Stimulated activated CD4-positive, alpha-beta T cell treated with anti-CD3 and anti-CD28 coated beads, Interleukin-4, amount 100 ng/mL, for 48 hours (primary cell): ENCODE results near the gene FERMT2.

ENCODE experiments used
- DNase-seq, 2 donors: peaks; one replicate each; pipeline ENCODE4 v3.0.0-alpha.2; 2020; ENCODE audit warnings: low read depth in 2 of 2

Gene FERMT2

DNA sequence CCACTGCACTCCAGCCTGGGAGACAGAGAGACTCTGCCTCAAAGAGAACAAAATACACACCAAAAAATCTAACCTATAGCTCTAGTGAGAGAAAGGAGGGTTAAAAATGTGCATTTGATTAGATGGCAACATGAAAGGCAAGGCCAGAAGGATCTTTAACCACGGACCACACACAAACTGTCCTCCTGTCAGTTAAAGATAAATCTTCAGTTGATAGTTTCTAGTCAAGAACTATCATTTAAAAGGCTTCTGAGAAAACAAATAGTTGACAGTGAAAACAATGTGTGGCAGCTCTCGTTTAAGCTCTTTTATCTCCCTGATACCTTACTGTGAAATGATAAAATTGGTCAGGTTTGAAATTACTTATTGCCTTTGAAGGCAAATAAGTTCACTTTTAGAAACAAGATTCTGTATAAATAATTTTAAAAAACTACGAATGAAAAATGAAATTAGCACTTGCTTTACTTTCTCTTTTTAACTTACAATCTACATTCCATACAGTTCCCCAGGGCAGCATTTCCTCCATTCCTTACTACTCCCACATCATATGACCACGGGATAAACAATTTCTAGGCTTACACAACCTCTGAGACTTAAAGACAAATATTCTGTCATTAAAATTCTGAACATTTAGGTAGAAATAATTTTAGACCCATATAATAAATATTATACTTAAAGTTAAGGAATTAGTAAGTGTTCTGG is 88.1 kb downstream of the FERMT2 start:
- DNase-seq, result no peak

DNA sequence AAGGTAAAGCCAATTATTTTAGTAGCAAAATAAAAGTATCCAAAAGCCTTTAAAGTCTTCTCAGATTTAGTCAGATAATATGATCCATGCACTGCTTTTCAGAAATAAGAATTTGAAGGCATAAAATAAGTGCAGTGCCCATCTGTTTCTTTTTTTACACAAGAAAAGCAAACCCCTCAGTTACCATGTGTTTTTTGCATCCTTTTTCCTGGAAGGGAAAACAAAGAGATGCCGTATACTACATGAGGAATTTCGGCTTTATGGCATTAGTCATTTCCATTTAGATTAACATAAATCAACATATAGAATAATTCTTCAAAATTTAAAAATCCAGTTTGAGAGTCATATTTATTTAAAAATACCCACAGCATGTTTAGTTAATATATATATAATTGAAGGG is 89.4 kb downstream of the FERMT2 start:
- DNase-seq, result no peak

DNA sequence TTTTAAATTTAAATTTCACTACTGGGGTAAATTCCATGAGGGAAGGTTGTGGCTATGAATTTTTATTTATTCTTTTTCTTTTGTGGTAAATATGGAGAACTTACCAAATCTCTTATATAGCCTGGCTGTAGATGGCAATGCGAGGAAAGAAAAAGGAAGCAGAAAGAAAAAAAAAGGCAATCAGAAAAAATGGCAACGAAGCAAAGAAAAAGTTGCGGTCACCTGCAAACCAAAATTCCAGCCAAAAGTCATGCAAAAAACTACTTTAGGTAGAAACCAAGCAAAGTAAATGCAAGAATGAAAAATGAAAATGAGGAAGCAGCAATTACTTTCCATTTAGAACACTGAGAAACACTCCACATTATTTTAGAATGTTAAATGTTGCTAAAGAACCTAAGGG is 89.9 kb downstream of the FERMT2 start:
- no peak for DNase-seq

DNA sequence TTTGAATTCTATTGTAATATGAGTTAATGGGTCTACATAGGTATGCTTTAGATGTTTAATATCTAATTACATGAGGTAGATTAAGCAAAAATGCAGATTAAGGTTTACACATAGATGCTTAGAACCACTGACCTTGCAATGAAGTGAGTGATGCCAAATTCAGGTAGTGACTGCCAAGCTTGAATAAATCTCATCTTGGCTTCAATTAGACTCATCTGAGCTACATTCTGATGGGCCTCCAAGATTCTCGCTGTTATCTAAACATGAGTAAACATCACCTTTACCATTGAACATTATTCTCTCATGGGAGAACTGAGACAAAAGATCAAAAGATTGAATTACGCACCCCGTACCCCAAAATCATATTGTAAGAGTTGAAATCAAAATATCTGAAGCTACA is 90.6 kb downstream of the FERMT2 start:
- no peak for DNase-seq

DNA sequence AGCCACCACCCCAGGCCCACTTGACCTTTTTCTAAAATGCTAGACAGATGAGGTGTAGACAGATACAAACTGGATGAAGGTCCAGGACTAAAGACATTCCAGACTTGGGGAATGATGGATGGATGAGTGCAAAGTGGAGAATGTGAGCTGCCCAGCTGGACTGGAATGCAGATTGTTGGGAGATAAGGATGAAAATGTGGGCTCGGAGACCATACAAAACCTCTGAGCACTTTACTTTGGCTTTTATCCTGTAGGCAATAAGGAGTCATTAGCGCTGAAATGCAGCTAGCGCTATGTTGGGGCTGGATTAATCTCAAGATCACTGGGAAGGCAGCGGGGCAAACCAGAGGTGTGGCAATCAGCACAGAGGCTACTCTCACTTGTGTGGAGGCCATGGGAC is 94.7 kb downstream of the FERMT2 start:
- DNase-seq, result no peak

DNA sequence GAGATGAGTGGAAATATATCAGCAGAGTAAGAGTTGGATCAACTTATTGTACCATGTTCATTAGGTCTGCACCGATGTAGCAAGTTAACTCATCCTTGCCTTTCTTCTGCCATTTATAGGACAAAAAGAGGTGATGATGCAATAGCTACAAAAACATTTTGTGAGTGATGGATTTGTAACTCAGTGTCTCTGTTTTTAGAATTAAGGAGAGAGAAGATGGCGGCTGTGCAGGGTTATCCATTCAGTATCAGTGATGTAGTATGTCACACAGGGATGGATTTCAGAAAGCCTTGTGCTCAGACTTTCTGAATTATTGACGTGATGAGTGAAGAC is 97.4 kb downstream of the FERMT2 start:
- no peak for DNase-seq

DNA sequence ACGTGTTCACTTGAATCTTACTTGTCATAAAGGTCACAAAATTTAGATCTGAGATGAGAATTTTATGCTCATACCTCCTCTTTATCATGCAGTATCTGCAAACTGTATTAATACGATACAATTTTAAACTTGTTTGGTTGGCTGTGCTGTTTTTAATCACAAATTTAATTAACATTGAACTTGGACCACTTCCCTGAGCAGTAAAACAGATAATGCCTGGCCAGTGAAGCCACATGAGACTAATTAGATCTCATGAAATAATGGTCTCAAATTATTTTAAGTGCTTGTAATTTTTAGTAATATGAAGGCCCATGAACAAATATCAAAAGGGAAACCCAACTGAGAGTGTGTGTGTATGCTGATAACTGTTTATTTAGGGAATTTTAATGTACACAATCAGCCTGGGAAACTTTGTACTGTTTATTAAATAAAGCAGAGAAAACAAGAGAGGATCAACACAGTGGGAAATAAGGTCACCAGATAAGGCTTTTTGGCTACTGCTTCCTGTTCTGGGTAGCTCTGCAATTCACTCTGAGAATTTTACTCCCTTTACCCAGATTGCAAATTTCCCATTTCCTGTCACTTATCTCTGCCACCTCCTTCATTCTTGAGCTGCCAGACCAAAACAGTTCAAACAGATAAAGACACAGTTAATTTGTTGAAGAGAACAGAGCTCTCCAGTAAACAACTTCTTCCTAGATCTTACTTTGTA is 97.9 kb downstream of the FERMT2 start:
- no peak for DNase-seq

DNA sequence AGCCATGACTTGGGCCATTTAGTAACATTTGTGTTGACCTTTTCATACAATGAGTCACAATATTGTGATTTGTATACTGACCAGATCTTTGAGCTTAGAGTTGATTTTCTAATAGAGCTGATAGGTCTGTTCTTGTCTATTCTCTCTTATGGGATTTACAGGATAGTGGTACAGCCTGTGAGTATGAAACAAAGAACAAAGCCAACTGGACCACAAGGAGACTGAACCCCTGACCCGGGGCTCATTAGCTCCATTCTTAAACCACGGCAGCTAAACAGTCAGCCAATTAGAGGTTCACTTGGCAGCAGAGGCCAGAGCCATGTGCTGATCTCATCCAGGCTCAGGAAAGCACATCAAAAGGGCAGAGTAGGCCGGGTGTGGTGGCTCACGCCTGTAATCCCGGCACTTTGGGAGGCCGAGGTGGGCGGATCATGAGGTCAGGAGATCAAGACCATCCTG is 100.4 kb downstream of the FERMT2 start:
- DNase-seq, result no peak

DNA sequence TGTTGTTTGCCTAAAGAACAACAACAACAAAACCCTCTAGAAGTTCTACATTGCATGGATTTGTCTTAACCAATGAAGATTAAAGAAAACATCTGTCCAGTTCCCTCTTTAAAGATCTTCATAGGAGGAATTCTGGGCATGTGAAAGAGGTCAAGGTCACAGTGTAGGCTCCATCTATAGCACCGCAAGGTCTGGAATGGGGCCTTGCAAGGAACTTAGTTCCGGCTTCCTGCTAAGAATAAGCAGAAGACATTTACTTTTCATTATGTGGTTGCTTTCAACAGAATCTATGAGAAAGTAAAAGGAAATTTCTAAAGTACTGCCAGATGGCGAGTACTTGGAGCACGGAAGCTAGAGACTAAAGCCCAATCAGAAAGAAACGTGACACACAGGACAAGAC is 102.2 kb downstream of the FERMT2 start:
- no peak for DNase-seq

DNA sequence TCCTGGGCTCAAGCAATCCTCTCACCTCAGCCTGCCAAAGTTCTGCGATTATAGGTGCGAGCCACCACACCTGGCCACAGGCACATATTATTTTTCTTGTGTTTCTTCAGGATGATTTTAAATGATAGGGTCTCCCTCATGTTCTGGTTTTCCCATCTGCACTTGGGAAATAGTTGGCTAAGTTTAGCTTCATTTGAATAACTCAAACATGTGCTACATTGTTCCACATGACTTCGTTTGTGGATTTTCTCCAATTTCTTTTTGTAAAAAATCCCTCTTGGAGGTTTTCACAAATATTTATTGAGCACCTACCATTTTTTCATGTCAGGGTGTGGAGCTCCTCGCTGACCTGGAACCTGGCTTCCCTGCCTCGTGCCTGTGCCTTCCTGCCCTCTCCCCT is 104.3 kb downstream of the FERMT2 start:
- no peak for DNase-seq

DNA sequence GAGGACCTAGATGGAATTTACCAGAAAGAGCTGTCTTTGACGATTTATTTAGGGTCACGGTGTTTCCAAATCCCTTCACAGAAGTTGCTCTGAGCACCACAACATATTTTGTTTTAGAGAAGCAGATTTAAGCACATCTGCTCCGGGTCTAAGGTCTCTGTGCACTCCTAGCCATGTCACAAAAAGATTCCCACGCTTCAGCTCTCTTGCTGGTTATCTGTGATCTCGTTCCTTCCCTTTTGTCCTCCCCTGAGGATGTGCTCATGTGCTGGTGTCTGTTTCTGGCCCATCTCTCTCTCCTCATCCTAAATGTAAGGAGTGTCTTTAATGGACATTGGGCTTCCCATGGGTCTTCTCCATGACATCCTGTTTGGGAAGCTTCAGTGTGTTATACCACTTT is 105.8 kb downstream of the FERMT2 start:
- DNase-seq, result no peak

DNA sequence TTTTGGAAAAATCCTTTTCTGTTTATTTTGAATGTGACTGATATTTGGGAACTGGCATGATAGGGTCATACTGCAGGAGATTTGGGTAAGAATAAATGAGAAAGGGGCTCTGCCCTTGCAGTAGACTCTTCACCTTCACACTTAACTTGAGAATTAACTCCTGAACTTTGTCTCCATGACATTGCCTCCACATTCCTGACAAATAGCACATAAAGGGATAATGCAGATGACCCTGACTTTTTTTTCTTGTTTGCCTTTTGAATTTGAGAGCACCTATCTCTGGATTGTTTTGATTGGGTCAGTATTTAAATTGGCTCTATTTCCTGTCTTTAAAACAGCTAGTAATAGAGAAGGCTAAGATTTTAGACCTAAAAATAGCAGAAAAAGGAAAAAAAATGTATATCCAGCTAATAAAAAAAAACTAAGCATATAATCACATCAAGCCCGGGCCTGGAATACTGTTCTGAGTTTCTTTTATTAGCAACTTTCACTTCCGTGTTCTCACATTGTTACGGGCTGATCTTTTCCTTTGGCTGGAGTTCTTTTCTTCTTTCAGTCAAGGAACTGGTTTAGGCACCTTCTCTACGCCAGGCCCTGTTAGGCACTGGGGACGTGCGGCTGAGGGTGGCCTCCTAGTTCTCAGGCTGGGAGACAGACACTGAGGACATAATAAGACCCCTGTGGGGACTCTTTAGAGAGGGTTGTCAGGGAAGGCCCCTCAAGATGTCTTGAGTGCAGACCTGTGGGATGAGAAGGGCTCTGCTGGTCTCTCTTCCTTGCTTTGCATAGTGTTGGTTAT is 106.4 kb downstream of the FERMT2 start:
- no peak for DNase-seq

DNA sequence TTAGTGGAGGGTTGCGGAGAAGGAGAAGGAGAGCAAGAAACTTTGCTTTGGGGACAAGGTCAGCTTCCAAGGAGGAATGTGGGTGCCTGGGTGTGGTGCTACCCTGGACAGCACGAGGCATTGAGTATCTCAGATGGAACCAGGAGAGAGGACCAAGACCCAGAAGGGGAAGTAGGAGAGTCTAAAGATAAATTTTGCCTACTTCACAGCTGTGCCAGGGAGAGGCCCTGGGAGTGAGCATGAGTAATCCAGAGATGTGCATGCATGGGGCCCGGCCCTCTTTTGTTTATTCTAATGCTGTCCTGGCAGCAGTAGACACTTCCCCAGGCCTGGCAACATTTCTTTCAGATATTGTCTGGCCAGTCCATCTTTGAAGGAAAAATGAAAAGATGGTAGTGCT is 110.0 kb downstream of the FERMT2 start:
- no peak for DNase-seq

DNA sequence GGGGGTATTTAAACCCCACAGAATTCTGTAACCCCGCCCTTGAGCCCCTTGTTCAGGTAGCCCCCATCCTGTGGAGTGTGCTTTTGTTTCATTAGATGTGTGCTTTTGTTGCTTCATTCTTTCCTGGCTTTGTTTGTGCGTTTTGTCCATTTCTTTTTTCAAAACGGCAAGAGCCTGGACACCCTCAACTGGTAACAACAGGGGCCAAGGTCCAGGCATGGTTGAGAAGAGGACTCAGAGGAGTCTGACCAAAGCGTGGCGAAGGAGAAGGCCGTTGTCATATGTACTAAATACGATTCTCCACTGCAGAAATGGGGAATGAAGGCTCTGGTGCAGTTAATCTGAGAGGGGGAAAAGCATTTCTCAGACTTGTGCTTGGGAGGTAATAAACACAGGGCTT is 113.4 kb downstream of the FERMT2 start:
- no peak for DNase-seq

DNA sequence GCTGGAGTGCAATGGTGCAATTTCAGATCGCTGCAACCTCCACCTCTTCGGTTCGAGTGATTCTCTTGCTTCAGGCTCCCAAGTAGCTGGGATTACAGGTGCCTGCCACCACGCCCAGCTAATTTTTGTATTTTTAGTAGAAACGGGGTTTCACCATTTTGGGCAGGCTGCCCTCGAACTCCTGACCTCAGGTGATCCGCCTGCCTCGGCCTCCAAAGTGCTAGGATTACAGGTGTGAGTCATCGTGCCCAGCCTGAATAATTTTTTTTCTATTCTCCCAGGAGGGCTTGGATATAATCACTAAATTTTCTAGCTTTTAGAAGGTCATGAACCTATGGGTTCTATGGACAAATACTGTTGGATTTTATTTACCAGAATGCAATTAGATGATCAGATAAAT is 114.8 kb downstream of the FERMT2 start:
- no peak for DNase-seq

DNA sequence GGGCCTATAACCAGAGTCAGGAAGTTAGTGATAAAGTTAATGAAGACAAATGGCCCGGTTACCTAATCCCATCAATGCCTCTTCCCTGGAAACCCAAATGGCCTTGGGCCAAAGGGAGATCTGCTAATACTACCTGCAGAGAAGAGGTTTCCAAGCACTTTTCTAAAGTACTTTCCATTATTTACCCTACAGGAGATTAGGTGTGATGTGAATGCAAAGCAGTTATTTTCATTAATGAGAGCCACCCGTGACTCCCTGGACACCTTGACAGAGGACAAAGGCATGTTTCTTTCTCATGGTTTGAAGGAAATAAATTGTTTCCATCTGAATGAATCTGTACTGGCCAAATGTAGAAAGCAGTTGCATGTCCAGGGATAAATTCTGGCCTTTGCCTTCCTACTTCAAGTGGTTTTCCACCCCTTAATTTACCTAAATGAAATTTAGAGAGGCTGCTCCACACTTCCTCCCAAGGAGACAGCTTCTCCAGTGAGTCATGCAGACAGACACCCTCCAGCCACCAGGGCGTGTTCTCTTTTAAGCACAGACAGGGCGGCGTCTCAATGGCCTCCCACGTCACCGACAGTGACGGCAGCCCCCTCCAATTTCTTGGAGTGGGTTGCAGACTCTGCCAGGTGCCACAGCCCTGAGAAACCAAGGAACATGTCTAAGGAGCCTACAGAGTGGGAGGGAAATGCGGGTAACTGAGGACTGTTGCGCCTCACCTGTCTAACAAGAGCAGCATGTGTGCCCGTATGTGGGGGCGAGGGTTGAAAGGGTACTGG is 115.5 kb downstream of the FERMT2 start:
- no peak for DNase-seq

DNA sequence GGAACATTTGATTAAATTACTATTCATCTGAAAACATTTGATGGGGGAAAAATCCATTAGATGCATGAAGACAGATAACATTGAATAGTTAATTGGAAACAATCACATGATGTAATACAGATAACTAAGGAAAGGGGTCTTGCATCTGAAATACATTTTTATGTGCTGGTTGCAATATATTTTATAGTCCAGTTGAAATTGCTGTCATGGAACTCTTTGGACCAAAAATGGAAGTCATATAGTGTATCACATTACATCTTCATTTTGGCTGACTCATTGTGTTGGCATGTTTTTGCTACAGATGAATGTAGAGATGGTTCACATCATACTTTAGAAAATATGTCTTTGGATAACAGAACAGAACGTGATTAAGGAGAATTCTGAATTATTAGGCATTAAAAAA is 116.4 kb downstream of the FERMT2 start:
- DNase-seq, result no peak

DNA sequence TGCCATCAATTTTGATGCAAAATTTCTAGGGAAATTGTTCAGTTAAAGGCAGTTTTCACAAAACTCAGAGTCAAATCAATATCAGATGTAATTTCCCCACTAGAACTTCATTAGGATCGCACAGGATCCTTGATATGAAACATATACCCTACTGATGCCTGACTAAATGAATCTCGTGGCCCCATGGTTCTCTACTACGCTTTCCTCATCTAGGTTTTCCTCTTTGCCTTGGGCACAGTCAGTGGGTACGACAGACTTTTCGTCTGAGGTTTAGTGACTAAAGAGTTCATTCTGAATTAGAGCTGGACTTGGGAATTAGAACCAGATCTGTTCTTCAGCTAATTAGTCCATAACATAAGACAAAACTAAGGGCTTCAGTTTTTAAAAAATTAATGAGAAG is 117.0 kb downstream of the FERMT2 start:
- DNase-seq, result no peak

DNA sequence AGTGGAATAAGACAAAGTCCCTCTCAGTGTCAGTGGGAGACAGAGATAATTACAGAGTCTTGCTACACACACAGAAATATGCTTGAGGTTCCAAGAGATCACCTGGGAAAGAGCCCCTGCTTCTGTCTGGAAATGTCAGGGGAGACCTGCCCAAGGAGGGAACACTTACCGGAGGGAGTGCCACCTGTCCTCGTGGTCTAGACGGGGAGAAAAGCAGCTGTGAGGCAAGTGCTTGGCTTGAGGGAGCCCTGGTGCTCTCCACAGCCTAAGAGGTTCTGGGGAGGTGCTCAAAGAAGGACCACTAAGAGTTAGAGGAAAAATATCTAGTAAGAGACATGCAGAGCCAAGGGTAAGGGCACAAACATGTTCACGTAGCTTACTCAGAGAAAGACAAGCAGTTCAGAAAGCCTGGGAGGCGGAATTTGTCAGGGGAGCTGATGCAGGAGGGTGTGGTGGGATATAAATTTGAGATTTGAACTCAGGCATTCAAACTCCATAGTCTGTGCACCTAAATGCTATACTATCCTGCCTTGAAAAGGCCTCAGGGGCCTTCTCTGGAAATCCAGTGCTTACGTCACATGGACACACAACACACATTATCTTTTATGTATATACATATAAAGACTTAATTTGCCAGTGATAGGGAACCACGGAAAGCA is 121.2 kb downstream of the FERMT2 start:
- DNase-seq, result no peak

DNA sequence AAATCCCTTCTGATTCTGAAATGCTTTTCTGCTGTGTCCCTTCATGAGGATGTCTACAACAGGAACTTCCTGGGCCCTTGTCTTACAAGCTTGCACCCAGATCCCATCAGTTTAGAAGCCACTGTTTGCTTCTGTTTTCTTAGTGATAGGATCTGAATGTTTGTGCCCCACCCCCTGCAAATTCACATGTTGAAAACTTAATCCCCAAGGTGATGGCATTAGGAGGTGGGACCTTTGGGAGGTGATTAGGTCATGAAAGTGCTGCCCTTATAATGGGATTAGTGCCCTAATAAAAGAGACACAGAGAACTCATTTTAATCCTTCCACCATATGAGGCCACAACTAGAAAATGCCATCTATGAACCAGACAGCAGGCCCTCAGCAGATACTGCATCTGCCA is 123.4 kb downstream of the FERMT2 start:
- DNase-seq, result no peak

DNA sequence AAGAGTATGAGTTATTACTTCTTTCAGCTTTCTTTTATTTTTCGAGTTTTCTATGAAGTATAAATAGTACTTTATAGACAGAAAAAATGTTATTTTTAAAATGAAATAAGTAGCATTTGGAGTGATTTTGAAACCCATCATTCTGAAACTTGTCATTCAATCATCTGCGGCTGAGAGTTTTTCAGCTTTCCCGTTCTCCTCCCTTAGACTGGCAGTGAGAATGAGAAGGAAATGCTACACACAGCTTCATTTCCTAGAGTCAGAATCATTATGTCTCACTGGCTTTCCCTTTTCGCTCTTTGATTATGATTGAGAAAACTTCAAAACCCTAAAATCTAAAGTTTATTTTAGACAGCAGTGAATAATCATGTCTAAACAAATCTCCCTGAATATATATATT is 125.8 kb downstream of the FERMT2 start:
- no peak for DNase-seq

DNA sequence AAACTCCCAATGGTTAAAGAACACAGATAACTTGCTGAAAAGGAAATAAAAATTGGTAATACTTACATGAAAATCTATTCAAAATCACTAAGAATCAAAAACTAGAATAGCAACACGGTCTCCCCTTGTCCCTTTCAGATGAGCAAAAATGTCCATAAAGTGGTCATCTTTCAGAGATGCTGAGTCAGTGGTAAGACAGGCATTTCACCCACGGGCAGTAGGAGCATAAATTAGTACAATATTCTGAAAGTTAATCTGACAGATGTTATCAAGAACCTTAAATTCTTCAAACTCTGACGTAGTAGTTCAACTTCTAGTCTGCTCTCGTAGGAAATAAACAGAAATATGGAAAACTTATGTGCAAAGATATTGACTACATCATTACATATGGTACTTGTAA is 126.4 kb downstream of the FERMT2 start:
- no peak for DNase-seq
